Chondrocyte (in vitro differentiated cells): ENCODE measurements around the gene BIVM. TPM values are rescaled to one million over a fixed set of nuclear protein-coding genes. Genes with fewer than 3 reads are reported as not detected.

Experiments
- DNase-seq: peaks from one replicate; pipeline ENCODE4 v3.0.0; 2021; ENCODE audit warnings: mixed read lengths, low spot score
- H3K27ac Mint-ChIP-seq: one replicate; pipeline ENCODE4 v1.8.0; 2021; ENCODE audit warnings: mild to moderate bottlenecking, moderate library complexity, mixed read lengths; ENCODE audit not compliant: unreplicated experiment
- H3K27me3 Mint-ChIP-seq: 2 replicates; pipeline ENCODE4 v1.8.0; 2021; ENCODE audit warnings: low read depth, mixed read lengths
- H3K36me3 Mint-ChIP-seq: 2 replicates; pipeline ENCODE4 v1.8.0; 2021; ENCODE audit warnings: low read depth, mixed read lengths
- H3K4me1 Mint-ChIP-seq: 2 replicates; pipeline ENCODE4 v1.8.0; 2021; ENCODE audit warnings: low read depth, mild to moderate bottlenecking, mixed read lengths
- H3K4me3 Mint-ChIP-seq: one replicate; pipeline ENCODE4 v1.8.0; 2021; ENCODE audit warnings: mild to moderate bottlenecking, moderate library complexity, mixed read lengths; ENCODE audit not compliant: unreplicated experiment
- H3K9me3 Mint-ChIP-seq: 2 replicates; pipeline ENCODE4 v1.8.0; 2021; ENCODE audit warnings: low read depth, mixed read lengths
- total RNA-seq: library from RNA; stranded (reverse); gene quantifications from 3 replicates; pipeline ENCODE4 v1.2.1, GENCODE V29; 2021
- TF ChIP-seq, protein P1 (sequence below): fragments of 200-600 bp; sonication (generic); IDR thresholded peaks from 2 replicates; pipeline ENCODE4 v1.5.0; 2021; ENCODE audit warnings: antibody characterized with exemption, mild to moderate bottlenecking, moderate library complexity

Gene BIVM
- total RNA-seq, 1 donor from 2014 or later: 22.7 TPM

DNA sequence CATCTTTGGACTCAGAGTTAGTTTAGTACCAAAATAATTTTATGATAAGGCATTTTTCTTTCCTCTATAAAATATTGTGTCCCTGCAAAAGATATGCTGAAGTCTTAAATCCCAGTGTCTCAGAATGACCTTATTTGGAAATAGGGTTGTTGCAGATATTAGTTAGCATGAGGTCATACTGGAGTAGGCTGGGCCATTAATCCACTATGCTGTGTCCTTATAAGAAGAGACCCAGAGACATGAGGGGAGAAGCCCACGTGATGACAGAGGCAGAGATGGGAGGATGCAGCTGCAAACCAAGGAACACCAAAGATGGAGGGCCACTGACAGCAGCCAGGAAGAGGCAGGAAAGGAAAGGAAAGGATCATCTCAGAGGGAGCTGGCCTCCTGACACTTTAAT is 6.5 kb upstream of the BIVM start:
- no peak overlapping the region for H3K27ac Mint-ChIP-seq
- TF ChIP-seq, protein P1, sequence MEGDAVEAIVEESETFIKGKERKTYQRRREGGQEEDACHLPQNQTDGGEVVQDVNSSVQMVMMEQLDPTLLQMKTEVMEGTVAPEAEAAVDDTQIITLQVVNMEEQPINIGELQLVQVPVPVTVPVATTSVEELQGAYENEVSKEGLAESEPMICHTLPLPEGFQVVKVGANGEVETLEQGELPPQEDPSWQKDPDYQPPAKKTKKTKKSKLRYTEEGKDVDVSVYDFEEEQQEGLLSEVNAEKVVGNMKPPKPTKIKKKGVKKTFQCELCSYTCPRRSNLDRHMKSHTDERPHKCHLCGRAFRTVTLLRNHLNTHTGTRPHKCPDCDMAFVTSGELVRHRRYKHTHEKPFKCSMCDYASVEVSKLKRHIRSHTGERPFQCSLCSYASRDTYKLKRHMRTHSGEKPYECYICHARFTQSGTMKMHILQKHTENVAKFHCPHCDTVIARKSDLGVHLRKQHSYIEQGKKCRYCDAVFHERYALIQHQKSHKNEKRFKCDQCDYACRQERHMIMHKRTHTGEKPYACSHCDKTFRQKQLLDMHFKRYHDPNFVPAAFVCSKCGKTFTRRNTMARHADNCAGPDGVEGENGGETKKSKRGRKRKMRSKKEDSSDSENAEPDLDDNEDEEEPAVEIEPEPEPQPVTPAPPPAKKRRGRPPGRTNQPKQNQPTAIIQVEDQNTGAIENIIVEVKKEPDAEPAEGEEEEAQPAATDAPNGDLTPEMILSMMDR: no peak
- no peaks in the 10 kb centered on the region for H3K9me3 Mint-ChIP-seq
- H3K4me1 Mint-ChIP-seq: peaks cover 13% of the 10 kb centered on the region
- H3K27me3 Mint-ChIP-seq: no peaks in the 10 kb centered on the region
- DNase-seq: no peak
- peaks cover 17% of the 10 kb centered on the region for H3K36me3 Mint-ChIP-seq
- no peak overlapping the region for H3K4me3 Mint-ChIP-seq

DNA sequence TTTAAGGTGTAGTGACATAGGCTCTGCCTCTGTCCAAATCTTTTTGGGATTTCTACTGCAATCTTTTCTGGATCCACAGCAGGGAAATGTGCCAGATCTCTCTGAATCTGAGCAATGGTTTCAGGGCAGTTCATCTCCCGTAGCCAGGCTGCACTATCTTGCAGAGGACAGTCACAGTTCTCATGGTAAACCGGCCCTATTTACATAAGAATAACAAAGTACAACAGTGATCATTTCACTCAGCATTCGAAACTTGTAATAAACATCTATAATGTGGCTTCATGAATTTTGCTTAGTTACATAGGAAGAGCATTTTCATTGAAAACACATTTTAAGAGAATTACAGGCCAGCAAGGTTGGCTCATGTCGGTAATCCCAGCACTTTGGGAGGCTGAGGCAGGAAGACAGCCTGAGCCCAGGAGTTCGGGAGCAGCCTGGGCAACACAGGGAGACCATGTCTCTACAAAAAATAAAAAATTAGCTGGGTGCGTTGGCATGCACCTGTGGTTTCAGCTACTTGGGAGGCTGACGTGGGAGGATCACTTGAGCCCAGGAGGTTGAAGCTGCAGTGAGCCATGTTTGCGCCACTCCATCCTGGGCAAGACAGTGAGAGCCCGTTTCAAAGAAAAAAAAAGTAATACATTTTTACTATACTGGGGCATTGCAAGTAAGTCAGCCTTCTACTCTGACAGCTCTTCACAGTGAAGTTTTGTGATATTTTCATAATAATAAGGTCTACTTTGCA is 5.1 kb upstream of the BIVM start:
- Mint-ChIP-seq H3K9me3 (no peaks in the 10 kb centered on the region), H3K36me3 (peaks cover 14% of the 10 kb centered on the region), H3K4me1 (peaks cover 12% of the 10 kb centered on the region), H3K27me3 (no peaks in the 10 kb centered on the region), H3K4me3 (no peak overlapping the region), H3K27ac (no peak overlapping the region)
- TF ChIP-seq, protein P1: no peak
- DNase-seq: no peak

DNA sequence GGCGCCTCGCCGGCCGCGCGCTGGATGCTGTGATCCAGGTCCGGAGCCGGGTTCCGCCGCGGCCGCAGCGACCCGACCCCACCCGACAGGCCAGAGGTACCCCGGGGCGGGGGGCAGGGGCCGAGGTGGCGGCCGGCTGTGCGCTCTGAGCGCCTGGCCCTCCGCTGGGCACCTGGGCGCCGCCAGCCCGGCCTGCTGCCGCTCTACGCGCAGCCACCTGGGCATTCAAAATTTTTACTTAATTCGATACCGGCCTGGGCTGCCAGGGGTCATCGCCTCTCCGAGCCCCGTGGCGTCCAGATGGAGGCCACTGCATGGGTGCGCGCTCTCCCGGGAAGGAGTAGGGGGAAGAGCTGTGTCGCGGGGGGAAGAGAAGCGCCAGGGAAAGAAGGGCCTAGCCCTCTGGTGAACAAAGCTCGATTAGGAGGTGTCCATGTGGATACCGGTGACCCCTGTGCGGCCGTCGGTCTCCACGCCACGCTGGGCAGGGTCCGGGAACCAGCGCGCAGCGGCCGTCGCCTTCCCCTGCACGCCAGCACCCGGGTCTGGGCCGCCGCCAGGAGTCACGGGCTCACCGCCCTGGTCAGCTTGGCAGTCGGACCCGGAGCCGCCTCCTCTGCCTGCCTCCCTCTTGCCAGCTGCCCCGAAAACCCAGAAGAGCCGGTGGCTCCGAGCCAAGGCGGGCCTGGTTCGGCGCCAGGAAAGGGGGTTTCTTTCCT is 666 bp downstream of the BIVM start:
- H3K4me1 Mint-ChIP-seq: peaks cover 35% of the 10 kb centered on the region
- peaks cover 1% of the 10 kb centered on the region for H3K36me3 Mint-ChIP-seq
- H3K27ac Mint-ChIP-seq: peak overlapping the region; percentile 88
- no peak for DNase-seq
- no peaks in the 10 kb centered on the region for H3K27me3 Mint-ChIP-seq
- TF ChIP-seq, protein P1: no peak
- H3K4me3 Mint-ChIP-seq: peak overlapping the region; percentile 84
- H3K9me3 Mint-ChIP-seq: no peaks in the 10 kb centered on the region

DNA sequence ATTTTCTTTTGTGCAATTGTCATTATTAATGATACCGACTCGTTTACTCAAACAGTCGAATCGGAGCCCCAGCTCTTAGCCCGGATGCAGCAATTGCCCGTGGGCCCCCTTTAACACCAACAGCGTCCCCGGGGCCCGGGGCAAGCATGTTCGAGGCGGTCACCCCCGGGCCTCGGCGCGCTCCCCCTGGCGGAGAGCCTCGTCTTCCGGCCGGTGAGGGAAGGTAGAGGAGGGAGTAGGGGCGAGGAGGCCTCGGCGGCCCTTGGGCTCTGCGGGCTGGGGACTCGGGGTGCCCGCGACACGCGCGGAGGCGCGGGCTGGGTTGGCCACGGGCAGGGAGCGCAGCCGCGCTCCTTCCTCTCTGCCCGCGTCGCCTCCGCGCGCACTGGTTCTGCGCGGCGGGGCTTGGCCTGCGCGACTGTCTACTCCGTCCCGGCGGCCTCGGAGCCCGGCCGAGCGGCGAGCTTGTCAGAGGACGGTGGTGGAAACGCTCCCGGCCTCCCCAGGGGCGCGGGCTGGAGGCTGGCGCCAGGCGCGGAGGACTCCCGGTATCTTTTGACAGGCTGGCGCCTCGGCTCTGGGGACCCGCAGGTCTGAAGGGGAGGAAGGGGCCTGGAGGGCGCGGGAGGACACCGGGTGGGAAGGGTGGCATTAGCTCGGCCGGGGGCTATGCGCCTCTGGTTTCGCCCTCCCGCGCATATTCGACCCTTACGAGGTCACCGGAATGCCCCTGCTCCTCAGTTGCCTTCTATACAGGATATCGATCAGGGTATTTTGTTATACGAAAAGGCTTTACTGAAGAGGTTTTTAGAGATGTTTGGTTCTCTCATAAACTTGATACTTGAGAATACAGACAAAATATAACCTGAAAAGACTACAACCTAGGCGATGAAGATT is 1.5 kb downstream of the BIVM start:
- TF ChIP-seq, protein P1: peak; percentile 95
- peak overlapping the region; percentile 84 for H3K4me3 Mint-ChIP-seq
- peaks cover 35% of the 10 kb centered on the region for H3K4me1 Mint-ChIP-seq
- H3K27ac Mint-ChIP-seq: peak overlapping the region; percentile 88
- no peaks in the 10 kb centered on the region for H3K27me3 Mint-ChIP-seq
- no peaks in the 10 kb centered on the region for H3K9me3 Mint-ChIP-seq
- peaks cover 1% of the 10 kb centered on the region for H3K36me3 Mint-ChIP-seq
- DNase-seq: no peak

DNA sequence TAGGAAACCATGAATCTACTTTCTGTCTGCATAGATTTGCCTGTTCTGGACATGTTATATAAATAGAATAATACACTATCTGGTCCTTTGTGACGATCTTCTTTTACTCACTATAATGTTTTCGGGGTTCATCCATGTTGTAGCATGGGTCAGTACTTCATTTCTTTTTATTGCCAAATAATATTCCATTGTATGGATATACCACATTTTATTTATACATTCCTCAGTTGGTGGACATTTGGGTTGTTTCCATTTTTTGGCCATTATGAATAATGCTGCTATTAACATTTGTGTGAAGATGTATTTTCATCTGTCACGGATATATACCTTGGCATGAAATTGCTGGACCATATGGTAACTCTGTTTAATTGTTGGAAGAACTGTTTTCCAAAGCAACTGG is 6.8 kb downstream of the BIVM start:
- H3K9me3 Mint-ChIP-seq: peaks cover 4% of the 10 kb centered on the region
- H3K27me3 Mint-ChIP-seq: no peaks in the 10 kb centered on the region
- peaks cover 10% of the 10 kb centered on the region for H3K36me3 Mint-ChIP-seq
- H3K4me3 Mint-ChIP-seq: no peak overlapping the region
- DNase-seq: no peak
- peaks cover 25% of the 10 kb centered on the region for H3K4me1 Mint-ChIP-seq
- H3K27ac Mint-ChIP-seq: no peak overlapping the region
- TF ChIP-seq, protein P1: no peak
